Measurements from ENCODE around the gene ZBTB8A. TPM values are rescaled to one million over a fixed set of nuclear protein-coding genes. Genes with fewer than 3 reads are reported as not detected.
"Not testable (repeated sequence)": the region's sequence is repeated elsewhere in the genome, so short reads cannot be mapped to it uniquely, and the experiment has no call there.

ZBTB8A gene
- total and polyA plus RNA-seq, 7 experiments from 2014 or later: 0.07 TPM; not detected in 6

DNA sequence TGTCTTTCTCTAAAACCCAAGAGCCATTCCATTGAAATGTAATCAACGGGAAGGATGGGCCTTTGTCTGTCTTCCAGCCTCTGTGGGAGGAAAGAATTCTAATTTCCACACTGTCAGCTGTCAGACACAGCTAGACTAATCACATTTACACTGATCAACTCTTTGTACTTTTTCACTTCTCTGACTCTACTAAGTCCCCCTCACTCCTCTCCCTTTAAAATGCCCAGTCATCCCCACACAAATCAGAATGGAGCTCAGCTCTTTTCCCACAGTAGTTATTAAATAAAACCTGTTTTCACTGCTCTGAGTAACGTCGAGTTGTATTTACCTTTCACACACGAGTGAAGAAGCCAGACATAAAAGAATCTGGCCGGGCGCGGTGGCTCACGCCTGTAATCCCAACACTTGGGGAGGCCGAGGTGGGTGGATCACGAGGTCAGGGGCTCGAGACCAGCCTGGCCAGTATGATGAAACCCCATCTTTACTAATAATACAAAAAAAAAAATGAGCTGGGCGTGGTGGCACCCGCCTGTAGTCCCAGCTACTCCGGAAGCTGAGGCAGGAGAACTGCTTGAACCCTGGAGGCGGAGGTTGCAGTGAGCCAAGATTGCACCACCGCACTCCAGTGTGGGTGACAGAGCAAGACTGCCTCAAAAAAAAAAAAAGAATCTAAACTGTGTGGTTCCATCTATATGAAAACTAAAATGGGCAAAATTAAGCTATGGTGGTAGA is 97.9 kb downstream of the ZBTB8A start:
- no peaks in the 10 kb centered on the region for H3K27me3 ChIP-seq (ENCODE audit: control insufficient read depth in 2 of 2, insufficient read depth in 2 of 2, low read length in 2 of 2)
- H3K4me1 ChIP-seq (ENCODE audit: control insufficient read depth in 2 of 2, insufficient read depth in 2 of 2, low read length in 2 of 2): no peaks in the 10 kb centered on the region
- no peak overlapping the region for H3K4me3 ChIP-seq (ENCODE audit: low read length)
- Mint-ChIP-seq H3K9me3 (no peaks in the 10 kb centered on the region), H3K27me3 (no peaks in the 10 kb centered on the region), H3K4me1 (peaks cover 8 to 25% (median 17%) of the 10 kb centered on the region in 7 donors), H3K27ac (no peak overlapping the region), H3K4me3 (no peak overlapping the region), H3K36me3 (peaks cover 0 to 32% (median 5%) of the 10 kb centered on the region in 5 donors)
- ChIA-PET POLR2A (interaction anchor here (0.7 kb wide), 1 partner anchor 701 kb away, joined by 3 read pairs; no protein-coding TSS in a partner anchor), CTCF (interaction anchor here (1.0 kb wide), 1 partner anchor 27 kb away, joined by 5 read pairs; no protein-coding TSS in a partner anchor)
- ATAC-seq (no peak), DNase-seq (no peak)
- peaks cover 0 to 23% (median 4%) of the 10 kb centered on the region in 3 experiments for H3K36me3 ChIP-seq (ENCODE audit: control insufficient read depth in 2 of 3, insufficient read depth in 3 of 3, low read length in 3 of 3)
- no peaks in the 10 kb centered on the region for H3K9me3 ChIP-seq (ENCODE audit: control insufficient read depth in 2 of 3, low read length in 3 of 3)
- no peak overlapping the region for H3K27ac ChIP-seq (ENCODE audit: low read depth, low read length)
- intact Hi-C loops (cut with micrococcal nuclease): no loop called here

- POLR2A ChIA-PET: no interaction called here
- Histone ChIP-seq H3K36me3 (ENCODE audit: control insufficient read depth in 2 of 3, insufficient read depth in 3 of 3, low read length in 3 of 3) (peaks cover 0 to 4% (median 4%) of the 10 kb centered on the region in 3 experiments), H3K4me1 (ENCODE audit: control insufficient read depth in 2 of 2, insufficient read depth in 2 of 2, low read length in 2 of 2) (no peaks in the 10 kb centered on the region), H3K27me3 (ENCODE audit: control insufficient read depth in 2 of 2, insufficient read depth in 2 of 2, low read length in 2 of 2) (no peaks in the 10 kb centered on the region), H3K27ac (ENCODE audit: low read depth, low read length) (no peak overlapping the region), H3K4me3 (ENCODE audit: low read length) (no peak overlapping the region), H3K9me3 (ENCODE audit: control insufficient read depth in 2 of 3, low read length in 3 of 3) (no peaks in the 10 kb centered on the region)
- Mint-ChIP-seq H3K4me3 (no peak overlapping the region), H3K36me3 (peaks cover 0 to 18% (median 5%) of the 10 kb centered on the region in 5 donors), H3K27ac (no peak overlapping the region), H3K27me3 (no peaks in the 10 kb centered on the region), H3K4me1 (peaks cover 9 to 27% (median 20%) of the 10 kb centered on the region in 7 donors), H3K9me3 (no peaks in the 10 kb centered on the region)
- no peak for ATAC-seq
- intact Hi-C loops (cut with micrococcal nuclease): no loop called here
- DNase-seq: no peak
- CTCF ChIA-PET: no interaction called here
Observed at GRCh38 chr1:32639489-32640075, 100.4 kb downstream of the ZBTB8A start.

DNA sequence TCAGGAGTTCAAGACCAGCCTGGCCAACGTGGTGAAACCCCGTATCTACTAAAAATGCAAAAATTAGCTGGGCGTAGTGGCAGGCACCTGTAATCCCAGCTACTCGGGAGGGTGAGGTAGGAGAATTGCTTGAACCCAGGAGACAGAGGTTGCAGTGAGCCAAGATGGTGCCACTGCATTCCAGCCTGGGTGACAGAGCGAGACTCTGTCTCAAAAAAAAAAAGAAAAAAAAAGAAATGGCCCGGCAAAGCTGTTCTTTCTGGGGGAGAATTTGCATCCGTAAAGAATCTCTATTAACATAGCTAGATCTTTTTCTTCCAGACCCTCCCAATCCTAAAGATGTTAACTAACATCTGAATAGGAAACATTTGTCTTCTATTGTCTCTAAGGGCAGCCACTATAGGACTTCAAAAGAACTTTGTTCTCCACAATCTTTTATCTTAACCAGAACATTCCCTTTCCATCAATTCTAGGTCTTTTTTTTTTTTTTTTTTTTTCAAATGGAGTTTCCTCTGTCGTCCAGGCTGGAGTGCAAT is 103.1 kb downstream of the ZBTB8A start:
- H3K36me3 ChIP-seq (ENCODE audit: control insufficient read depth in 2 of 3, insufficient read depth in 3 of 3, low read length in 3 of 3); DNase-seq; intact Hi-C loops (cut with micrococcal nuclease); H3K27me3 ChIP-seq (ENCODE audit: control insufficient read depth in 2 of 2, insufficient read depth in 2 of 2, low read length in 2 of 2); H3K9me3 ChIP-seq (ENCODE audit: control insufficient read depth in 2 of 3, low read length in 3 of 3); H3K4me3 ChIP-seq (ENCODE audit: low read length); H3K9me3 Mint-ChIP-seq; ATAC-seq; H3K27me3 Mint-ChIP-seq; H3K36me3 Mint-ChIP-seq; H3K27ac ChIP-seq (ENCODE audit: low read depth, low read length); CTCF ChIA-PET; H3K27ac Mint-ChIP-seq; H3K4me1 ChIP-seq (ENCODE audit: control insufficient read depth in 2 of 2, insufficient read depth in 2 of 2, low read length in 2 of 2); H3K4me3 Mint-ChIP-seq: not testable (repeated sequence)
- peaks cover 6 to 25% (median 14%) of the 10 kb centered on the region in 7 donors for H3K4me1 Mint-ChIP-seq
- POLR2A ChIA-PET: interaction anchor here (0.9 kb wide), 1 partner anchor 9 kb away, joined by 3 read pairs; the partner anchor contains the start of gene RBBP4

- ATAC-seq: no peak
- Mint-ChIP-seq H3K9me3 (no peaks in the 10 kb centered on the region), H3K27ac (no peak overlapping the region)
Observed at GRCh38 chr1:32644426-32644825, 105.2 kb downstream of the ZBTB8A start.

GRCh38 chr1:32647308-32648134 is 108.3 kb downstream of the ZBTB8A start:
- DNase-seq (no peak), ATAC-seq (no peak)
- ChIA-PET CTCF (no interaction called here), POLR2A (interaction anchor here (0.6 kb wide), 1 partner anchor 18 kb away, joined by 3 read pairs; no protein-coding TSS in a partner anchor)
- Mint-ChIP-seq H3K36me3 (peaks cover 0 to 18% (median 3%) of the 10 kb centered on the region in 5 donors), H3K4me1 (peaks cover 11 to 57% (median 43%) of the 10 kb centered on the region in 7 donors), H3K4me3 (peak overlapping the region in 9 of 10 donors; percentile 39 to 99 (median 74)), H3K9me3 (no peaks in the 10 kb centered on the region), H3K27me3 (peaks cover 0 to 2% (median 0%) of the 10 kb centered on the region in 5 donors), H3K27ac (peak overlapping the region in 6 of 9 donors; percentile 1 to 78 (median 55))
- Histone ChIP-seq H3K36me3 (ENCODE audit: control insufficient read depth in 2 of 3, insufficient read depth in 3 of 3, low read length in 3 of 3) (peaks cover 0 to 5% (median 1%) of the 10 kb centered on the region in 3 experiments), H3K27ac (ENCODE audit: low read depth, low read length) (no peak overlapping the region), H3K27me3 (ENCODE audit: control insufficient read depth in 2 of 2, insufficient read depth in 2 of 2, low read length in 2 of 2) (no peaks in the 10 kb centered on the region), H3K9me3 (ENCODE audit: control insufficient read depth in 2 of 3, low read length in 3 of 3) (no peaks in the 10 kb centered on the region), H3K4me3 (ENCODE audit: low read length) (no peak overlapping the region), H3K4me1 (ENCODE audit: control insufficient read depth in 2 of 2, insufficient read depth in 2 of 2, low read length in 2 of 2) (peaks cover 19 to 27% of the 10 kb centered on the region in 2 donors)
- intact Hi-C loops (cut with micrococcal nuclease): no loop called here

More at GRCh38 chr1:32644426-32644825, 105.2 kb downstream of the ZBTB8A start:
- ChIA-PET CTCF (no interaction called here), POLR2A (interaction anchor here (0.9 kb wide), 1 partner anchor 12 kb away, joined by 5 read pairs; no protein-coding TSS in a partner anchor)
- Histone ChIP-seq H3K27ac (ENCODE audit: low read depth, low read length) (no peak overlapping the region), H3K4me3 (ENCODE audit: low read length) (no peak overlapping the region), H3K4me1 (ENCODE audit: control insufficient read depth in 2 of 2, insufficient read depth in 2 of 2, low read length in 2 of 2) (peaks cover 5 to 15% of the 10 kb centered on the region in 2 donors), H3K36me3 (ENCODE audit: control insufficient read depth in 2 of 3, insufficient read depth in 3 of 3, low read length in 3 of 3) (peaks cover 0 to 5% (median 0%) of the 10 kb centered on the region in 3 experiments), H3K27me3 (ENCODE audit: control insufficient read depth in 2 of 2, insufficient read depth in 2 of 2, low read length in 2 of 2) (no peaks in the 10 kb centered on the region), H3K9me3 (ENCODE audit: control insufficient read depth in 2 of 3, low read length in 3 of 3) (no peaks in the 10 kb centered on the region)
- Mint-ChIP-seq H3K36me3 (peaks cover 0 to 6% (median 3%) of the 10 kb centered on the region in 5 donors), H3K27me3 (no peaks in the 10 kb centered on the region), H3K4me1 (peaks cover 9 to 42% (median 28%) of the 10 kb centered on the region in 7 donors), H3K4me3 (no peak overlapping the region)
- DNase-seq: no peak
- intact Hi-C loops (cut with micrococcal nuclease): no loop called here
